ENCODE results near the gene VWCE.

Gene VWCE

DNA sequence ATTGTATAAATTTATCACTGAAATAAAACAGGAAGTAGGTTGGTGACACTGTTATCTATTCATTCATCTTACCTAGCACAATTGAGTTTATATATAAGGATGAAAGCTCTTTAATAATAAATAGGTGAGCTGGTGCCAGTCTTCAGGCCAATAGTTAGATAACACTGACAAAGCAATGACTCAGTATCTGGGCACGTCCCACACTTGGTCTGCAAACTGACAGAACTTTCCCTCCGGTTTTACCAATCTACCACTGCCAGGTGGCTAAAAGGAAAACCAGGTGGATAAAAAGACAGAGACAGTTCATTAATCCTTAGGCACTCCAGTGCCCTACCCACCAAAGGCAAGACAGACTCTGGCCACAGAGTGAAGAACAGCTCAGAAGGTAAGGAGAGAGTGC lies 20.1 kb upstream of the VWCE start:
- H3K27ac ChIP-seq = no peak overlapping the region
- TF ChIP-seq CTCF (conservative IDR thresholded peaks at IDR 0.05) = no peak

DNA sequence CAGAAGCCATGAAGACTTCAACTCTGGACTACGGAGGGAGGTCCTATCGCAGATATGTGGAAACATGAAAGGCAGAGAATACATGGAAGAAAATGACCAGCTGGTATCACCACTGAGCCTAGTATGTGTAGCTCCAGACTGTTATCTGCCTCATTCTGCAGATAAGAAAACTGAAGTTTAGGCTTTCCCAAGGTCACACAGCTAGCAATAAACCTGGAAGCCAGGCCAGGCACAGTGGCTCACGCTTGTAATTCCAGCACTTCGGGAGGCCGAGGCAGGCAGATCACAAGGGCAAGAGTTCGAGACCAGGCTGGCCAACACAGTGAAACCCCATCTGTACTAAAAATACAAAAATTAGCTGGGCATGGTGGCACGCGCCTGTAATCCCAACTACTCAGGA lies 15.6 kb upstream of the VWCE start:
- no peak for TF ChIP-seq CTCF (conservative IDR thresholded peaks at IDR 0.05)
- H3K27ac ChIP-seq = no peak overlapping the region

DNA sequence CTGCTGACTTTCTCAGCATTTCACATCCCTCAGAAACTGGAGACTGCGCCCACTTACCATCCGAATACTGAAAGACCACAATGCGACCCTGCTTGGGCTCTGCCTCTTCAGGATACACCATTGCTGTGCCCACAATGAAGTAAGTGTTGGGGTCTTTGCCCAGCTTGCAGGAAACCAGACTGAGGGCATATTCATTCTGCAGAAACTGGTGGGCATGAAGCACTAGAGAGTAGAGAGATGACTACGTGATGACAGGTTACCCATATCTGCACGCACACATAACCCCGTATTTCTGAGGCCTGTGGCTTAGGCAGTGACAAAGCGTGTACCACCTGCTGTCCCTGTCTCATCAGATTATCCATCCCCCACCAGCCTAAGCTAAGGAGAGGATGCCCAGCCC lies 14.6 kb upstream of the VWCE start:
- TF ChIP-seq CTCF (conservative IDR thresholded peaks at IDR 0.05) = no peak
- no peak overlapping the region for H3K27ac ChIP-seq

DNA sequence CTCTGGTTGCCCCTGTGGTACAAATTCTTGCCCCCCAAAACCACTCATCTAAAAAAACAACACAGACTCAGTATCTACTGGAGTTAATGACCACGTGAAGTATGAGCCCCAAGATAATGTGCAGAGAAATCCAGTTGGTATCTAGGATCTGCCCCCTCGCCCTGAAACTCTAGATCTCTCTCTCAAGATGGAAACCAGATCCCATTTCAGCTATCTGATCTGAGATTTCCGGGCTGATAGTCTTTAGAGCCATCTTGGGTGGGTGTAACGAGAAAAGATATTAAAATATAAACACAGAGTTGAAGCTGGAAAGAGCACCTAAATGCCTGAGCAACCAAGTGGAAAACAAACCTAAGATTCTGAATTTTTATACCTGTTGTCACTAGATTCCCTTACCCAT lies 14.0 kb upstream of the VWCE start:
- TF ChIP-seq CTCF (conservative IDR thresholded peaks at IDR 0.05) = no peak

GRCh38 chr11:61307354-61307753 lies 12.2 kb upstream of the VWCE start:
- TF ChIP-seq CTCF (conservative IDR thresholded peaks at IDR 0.05) = no peak
- no peak overlapping the region for H3K27ac ChIP-seq

More for the DNA sequence above, 14.0 kb upstream of the VWCE start:
- H3K27ac ChIP-seq = no peak overlapping the region

DNA sequence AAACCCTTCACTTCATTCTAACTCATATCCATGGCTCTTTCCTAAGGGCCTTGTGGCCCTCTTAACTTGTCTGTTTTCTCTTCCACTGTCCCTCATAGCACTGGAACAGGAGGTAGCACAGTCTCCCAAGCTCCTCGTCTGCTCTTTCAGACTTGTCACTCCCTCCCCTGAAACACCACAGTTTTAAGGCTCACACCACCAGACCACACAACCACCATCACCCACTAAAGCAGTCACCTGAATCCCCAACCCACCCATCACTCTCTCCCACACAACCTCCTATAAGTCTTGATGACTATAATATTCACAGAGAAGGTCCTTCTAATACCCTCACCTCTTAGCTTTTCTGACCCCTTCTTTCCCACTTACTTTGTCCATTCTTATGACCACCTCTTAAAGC lies 11.1 kb upstream of the VWCE start:
- TF ChIP-seq CTCF (conservative IDR thresholded peaks at IDR 0.05) = no peak
- H3K27ac ChIP-seq = no peak overlapping the region

DNA sequence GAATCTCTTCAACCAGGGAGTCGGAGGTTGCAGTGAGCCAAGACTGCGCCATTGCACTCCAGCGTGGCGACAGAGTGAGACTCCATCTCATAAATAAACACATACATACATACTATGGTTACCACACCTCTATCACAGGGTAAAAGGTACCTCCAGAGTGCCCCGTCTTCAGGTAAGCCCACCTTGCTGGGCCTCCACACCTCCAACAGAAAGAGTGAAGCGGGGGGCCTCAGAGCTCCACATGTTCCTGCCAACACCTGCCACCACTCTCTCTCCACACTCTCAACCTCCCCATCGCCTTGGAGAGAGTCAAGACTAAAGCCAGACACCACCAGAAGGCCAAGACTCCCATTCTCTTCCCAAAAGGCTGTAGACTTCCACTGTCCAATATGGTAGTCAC lies 10.3 kb upstream of the VWCE start:
- no peak for TF ChIP-seq CTCF (conservative IDR thresholded peaks at IDR 0.05)
- H3K27ac ChIP-seq = no peak overlapping the region

DNA sequence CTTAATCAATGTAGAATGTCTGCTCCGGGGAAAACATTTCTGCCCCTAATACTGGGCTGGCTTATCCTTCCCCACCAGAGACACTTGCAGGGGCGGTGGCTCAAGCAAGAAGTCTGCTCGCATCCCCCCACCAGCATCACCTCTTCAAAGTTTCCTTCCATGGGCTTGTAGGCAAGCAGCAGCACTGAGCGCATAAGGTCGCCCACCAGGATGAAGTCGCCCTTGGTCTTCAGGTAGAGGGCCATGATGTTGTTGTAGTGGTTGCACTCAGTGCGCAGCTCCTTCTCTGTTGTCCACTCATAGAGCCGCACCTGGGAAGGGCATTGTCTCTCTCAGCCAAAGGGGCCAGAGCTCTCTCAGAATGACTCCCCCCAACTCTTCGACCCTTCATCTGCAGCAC lies 8.6 kb upstream of the VWCE start:
- no peak for TF ChIP-seq CTCF (conservative IDR thresholded peaks at IDR 0.05)
- H3K27ac ChIP-seq = no peak overlapping the region

Data from VCaP (cell line).